Measurements from ENCODE around the gene PARD3.

The PARD3 gene

DNA sequence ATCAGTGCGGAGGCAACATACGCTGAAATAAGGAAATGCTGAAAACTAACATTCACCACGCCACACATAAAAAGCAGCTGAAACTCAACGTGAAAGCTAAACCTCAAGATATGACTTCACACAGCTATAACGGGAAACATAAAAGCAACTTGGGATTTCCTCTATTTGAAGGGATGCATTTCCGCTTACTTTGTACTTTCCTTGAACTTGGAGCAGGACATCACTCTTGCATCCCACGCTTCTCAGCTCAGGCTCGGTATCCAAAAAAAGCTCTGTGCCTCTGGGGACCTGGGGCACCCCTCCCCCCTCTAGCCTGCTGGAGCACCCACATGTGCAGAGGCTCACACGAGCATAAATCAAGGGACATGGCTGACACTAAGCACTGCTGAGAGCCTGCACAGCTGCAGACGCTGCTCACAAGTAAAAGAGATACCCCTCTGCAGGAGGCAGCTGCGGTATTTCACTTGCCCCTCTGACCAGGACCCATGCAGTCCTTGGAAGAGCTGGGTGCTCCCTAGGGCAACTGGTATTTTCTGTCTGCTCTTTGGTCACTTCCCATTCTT lies 34.2 kb downstream of the PARD3 start:
- H2AFZ ChIP-seq (ENCODE audit: low read depth, low read length) = no peak overlapping the region
- ATAC-seq (ENCODE audit: insufficient read depth, low read depth) = peak; percentile 98
- H3K79me2 ChIP-seq (ENCODE audit: insufficient read depth, low read length) = peaks cover 89% of the 10 kb centered on the region
- peak; percentile 69 for DNase-seq
- H3K9ac ChIP-seq (ENCODE audit: low read depth, low read length) = peak overlapping the region; percentile 19; the same call in 1 of the 2 replicates
- H4K20me1 ChIP-seq (ENCODE audit: insufficient read depth, low read length) = peaks cover 59% of the 10 kb centered on the region
- no peaks in the 10 kb centered on the region for H3K9me3 ChIP-seq (ENCODE audit: insufficient read depth, low read length, severe bottlenecking)
- peak overlapping the region; percentile 67 for H3K4me2 ChIP-seq (ENCODE audit: insufficient read depth, low read length)
- H3K4me1 ChIP-seq (ENCODE audit: insufficient read depth, low read length) = peaks cover 29% of the 10 kb centered on the region
- no peaks in the 10 kb centered on the region for H3K27me3 ChIP-seq (ENCODE audit: insufficient read depth, low read length, poor library complexity)
- peak overlapping the region in 1 of 2 experiments; percentile 50; a peak in 2 of 4 replicates for H3K4me3 ChIP-seq (ENCODE audit: low read depth in 1 of 2, low read length in 2 of 2)
- TF ChIP-seq EZH2 (IDR thresholded peaks at IDR 0.05; ENCODE audit: borderline replicate concordance, low read depth, low read length, severe bottlenecking) = no peak
- TF ChIP-seq, protein P1, sequence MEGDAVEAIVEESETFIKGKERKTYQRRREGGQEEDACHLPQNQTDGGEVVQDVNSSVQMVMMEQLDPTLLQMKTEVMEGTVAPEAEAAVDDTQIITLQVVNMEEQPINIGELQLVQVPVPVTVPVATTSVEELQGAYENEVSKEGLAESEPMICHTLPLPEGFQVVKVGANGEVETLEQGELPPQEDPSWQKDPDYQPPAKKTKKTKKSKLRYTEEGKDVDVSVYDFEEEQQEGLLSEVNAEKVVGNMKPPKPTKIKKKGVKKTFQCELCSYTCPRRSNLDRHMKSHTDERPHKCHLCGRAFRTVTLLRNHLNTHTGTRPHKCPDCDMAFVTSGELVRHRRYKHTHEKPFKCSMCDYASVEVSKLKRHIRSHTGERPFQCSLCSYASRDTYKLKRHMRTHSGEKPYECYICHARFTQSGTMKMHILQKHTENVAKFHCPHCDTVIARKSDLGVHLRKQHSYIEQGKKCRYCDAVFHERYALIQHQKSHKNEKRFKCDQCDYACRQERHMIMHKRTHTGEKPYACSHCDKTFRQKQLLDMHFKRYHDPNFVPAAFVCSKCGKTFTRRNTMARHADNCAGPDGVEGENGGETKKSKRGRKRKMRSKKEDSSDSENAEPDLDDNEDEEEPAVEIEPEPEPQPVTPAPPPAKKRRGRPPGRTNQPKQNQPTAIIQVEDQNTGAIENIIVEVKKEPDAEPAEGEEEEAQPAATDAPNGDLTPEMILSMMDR (IDR thresholded peaks at IDR 0.05; ENCODE audit: borderline replicate concordance, extremely low read depth, low read length, poor library complexity, severe bottlenecking) = no peak
- H3K27ac ChIP-seq (ENCODE audit: low read length) = peak overlapping the region; percentile 49
- H3K36me3 ChIP-seq (ENCODE audit: insufficient read depth, low read length) = no peaks in the 10 kb centered on the region

DNA sequence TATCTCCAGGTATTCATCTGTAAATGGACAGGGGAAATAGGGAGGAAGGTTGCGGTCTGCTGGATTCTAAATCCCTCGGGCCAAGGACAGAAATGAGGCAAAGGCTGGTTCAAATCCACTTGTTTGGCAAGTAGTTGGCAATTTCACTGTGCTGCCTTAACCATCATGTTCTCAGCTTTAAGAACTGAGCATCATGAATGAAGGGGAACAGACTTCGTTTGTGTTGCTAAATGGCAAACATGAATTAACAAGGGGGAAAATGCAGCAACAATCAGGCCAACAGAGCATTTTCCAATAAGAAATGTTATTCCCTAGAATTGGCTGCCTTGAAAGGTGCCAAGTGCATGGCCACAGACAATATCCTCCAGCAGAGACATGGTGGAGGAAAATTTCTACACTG lies 36.9 kb downstream of the PARD3 start:
- Histone ChIP-seq H3K9ac (ENCODE audit: low read depth, low read length) (no peak overlapping the region), H2AFZ (ENCODE audit: low read depth, low read length) (no peak overlapping the region), H3K9me3 (ENCODE audit: insufficient read depth, low read length, severe bottlenecking) (no peaks in the 10 kb centered on the region), H4K20me1 (ENCODE audit: insufficient read depth, low read length) (peaks cover 80% of the 10 kb centered on the region), H3K27ac (ENCODE audit: low read length) (no peak overlapping the region), H3K79me2 (ENCODE audit: insufficient read depth, low read length) (peaks cover 93% of the 10 kb centered on the region), H3K36me3 (ENCODE audit: insufficient read depth, low read length) (no peaks in the 10 kb centered on the region), H3K4me3 (ENCODE audit: low read depth in 1 of 2, low read length in 2 of 2) (no peak overlapping the region), H3K4me1 (ENCODE audit: insufficient read depth, low read length) (peaks cover 29% of the 10 kb centered on the region), H3K4me2 (ENCODE audit: insufficient read depth, low read length) (no peak overlapping the region), H3K27me3 (ENCODE audit: insufficient read depth, low read length, poor library complexity) (no peaks in the 10 kb centered on the region)
- TF ChIP-seq, protein P1 (IDR thresholded peaks at IDR 0.05; ENCODE audit: borderline replicate concordance, extremely low read depth, low read length, poor library complexity, severe bottlenecking) = no peak
- no peak for TF ChIP-seq EZH2 (IDR thresholded peaks at IDR 0.05; ENCODE audit: borderline replicate concordance, low read depth, low read length, severe bottlenecking)
- no peak for ATAC-seq (ENCODE audit: insufficient read depth, low read depth)
- DNase-seq = no peak

DNA sequence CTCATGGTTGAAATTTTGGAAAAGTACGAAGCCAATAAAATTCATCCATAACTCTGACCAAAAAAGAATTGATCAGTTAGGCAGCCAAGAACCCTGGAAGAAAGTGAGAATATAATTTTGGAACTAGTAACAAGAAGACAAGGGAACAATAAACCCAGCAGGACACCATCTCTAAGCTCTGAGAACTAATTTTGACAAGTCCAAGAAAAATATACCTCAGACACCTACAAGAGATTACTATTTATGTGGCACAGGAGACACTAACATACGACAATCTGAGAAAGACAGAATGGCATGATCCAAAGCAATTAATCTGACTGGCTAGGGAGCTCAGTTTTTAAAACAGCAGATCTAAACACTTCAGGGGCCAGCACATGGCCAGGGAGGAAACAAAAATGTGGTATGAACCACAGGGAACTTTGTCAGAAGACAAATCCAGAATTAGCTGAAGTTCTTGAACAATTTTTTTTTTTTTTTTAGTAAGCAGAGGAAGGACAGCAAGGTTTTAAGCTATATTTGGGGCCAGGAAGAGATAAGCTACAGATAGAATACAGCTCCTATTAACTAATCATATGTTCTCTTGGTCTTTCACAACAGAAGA lies 38.9 kb downstream of the PARD3 start:
- Histone ChIP-seq H3K4me2 (ENCODE audit: insufficient read depth, low read length) (no peak overlapping the region), H4K20me1 (ENCODE audit: insufficient read depth, low read length) (peaks cover 76% of the 10 kb centered on the region), H2AFZ (ENCODE audit: low read depth, low read length) (no peak overlapping the region), H3K4me3 (ENCODE audit: low read depth in 1 of 2, low read length in 2 of 2) (no peak overlapping the region), H3K79me2 (ENCODE audit: insufficient read depth, low read length) (peaks cover 92% of the 10 kb centered on the region), H3K27me3 (ENCODE audit: insufficient read depth, low read length, poor library complexity) (no peaks in the 10 kb centered on the region), H3K36me3 (ENCODE audit: insufficient read depth, low read length) (no peaks in the 10 kb centered on the region), H3K4me1 (ENCODE audit: insufficient read depth, low read length) (peaks cover 11% of the 10 kb centered on the region), H3K9ac (ENCODE audit: low read depth, low read length) (no peak overlapping the region), H3K9me3 (ENCODE audit: insufficient read depth, low read length, severe bottlenecking) (no peaks in the 10 kb centered on the region), H3K27ac (ENCODE audit: low read length) (no peak overlapping the region)
- TF ChIP-seq EZH2 (IDR thresholded peaks at IDR 0.05; ENCODE audit: borderline replicate concordance, low read depth, low read length, severe bottlenecking) = no peak
- TF ChIP-seq, protein P1 (IDR thresholded peaks at IDR 0.05; ENCODE audit: borderline replicate concordance, extremely low read depth, low read length, poor library complexity, severe bottlenecking) = no peak
- ATAC-seq (ENCODE audit: insufficient read depth, low read depth) = no peak
- DNase-seq = no peak
